Measurements from ENCODE around the gene VASH1.

Gene VASH1

GRCh38 chr14:76808011-76808410, 46.7 kb downstream of the VASH1 start:
- H3K27ac ChIP-seq: no peak overlapping the region
- intact Hi-C loops (cut with DNase I; ENCODE audit: low total_unique reads): no loop called here
- no peak for TF ChIP-seq CTCF (IDR thresholded peaks at IDR 0.05)
- no peak for DNase-seq
- no peaks in the 10 kb centered on the region for H3K27me3 ChIP-seq
- peaks cover 0 to 21% (median 9%) of the 10 kb centered on the region in 4 donors for H3K4me1 ChIP-seq
- H3K9me3 ChIP-seq: no peaks in the 10 kb centered on the region
- no peak overlapping the region for H3K4me3 ChIP-seq
- peaks cover 41 to 63% (median 59%) of the 10 kb centered on the region in 3 donors for H3K36me3 ChIP-seq

GRCh38 chr14:76808990-76809389, 47.7 kb downstream of the VASH1 start:
- Histone ChIP-seq H3K4me1 (peaks cover 0 to 21% (median 9%) of the 10 kb centered on the region in 4 donors), H3K27ac (no peak overlapping the region), H3K36me3 (peaks cover 31 to 54% (median 49%) of the 10 kb centered on the region in 3 donors), H3K9me3 (no peaks in the 10 kb centered on the region), H3K27me3 (no peaks in the 10 kb centered on the region), H3K4me3 (no peak overlapping the region)
- intact Hi-C loops (cut with DNase I; ENCODE audit: low total_unique reads): no loop called here
- TF ChIP-seq CTCF (IDR thresholded peaks at IDR 0.05): no peak
- DNase-seq: no peak

- no peak for TF ChIP-seq CTCF (IDR thresholded peaks at IDR 0.05)
- H3K4me3 ChIP-seq: peak overlapping the region; percentile 92 to 98
- H3K36me3 ChIP-seq: peaks cover 20 to 38% (median 36%) of the 10 kb centered on the region in 3 donors
- intact Hi-C loops (cut with DNase I; ENCODE audit: low total_unique reads): no loop called here
- H3K27me3 ChIP-seq: no peaks in the 10 kb centered on the region
- H3K27ac ChIP-seq: peak overlapping the region in 1 of 2 donors; percentile 85
- no peak for DNase-seq
- H3K4me1 ChIP-seq: peaks cover 0 to 21% (median 9%) of the 10 kb centered on the region in 4 donors
- H3K9me3 ChIP-seq: no peaks in the 10 kb centered on the region
These were observed 49.3 kb downstream of the VASH1 start for GRCh38 chr14:76810525-76810924.

GRCh38 chr14:76810953-76811400, 49.7 kb downstream of the VASH1 start:
- no peaks in the 10 kb centered on the region for H3K27me3 ChIP-seq
- peak overlapping the region; percentile 29 to 85 for H3K27ac ChIP-seq
- DNase-seq: no peak
- H3K9me3 ChIP-seq: no peaks in the 10 kb centered on the region
- H3K4me1 ChIP-seq: peaks cover 0 to 21% (median 9%) of the 10 kb centered on the region in 4 donors
- intact Hi-C loops (cut with DNase I; ENCODE audit: low total_unique reads): no loop called here
- peak overlapping the region; percentile 92 to 98 for H3K4me3 ChIP-seq
- TF ChIP-seq CTCF (IDR thresholded peaks at IDR 0.05): peak; percentile 29 to 32
- H3K36me3 ChIP-seq: peaks cover 19 to 34% (median 34%) of the 10 kb centered on the region in 3 donors

GRCh38 chr14:76811561-76811960, 50.3 kb downstream of the VASH1 start:
- H3K27ac ChIP-seq: peak overlapping the region; percentile 85 to 93

More at GRCh38 chr14:76811561-76811960, 50.3 kb downstream of the VASH1 start:
- Histone ChIP-seq H3K9me3 (no peaks in the 10 kb centered on the region), H3K36me3 (peaks cover 14 to 29% (median 28%) of the 10 kb centered on the region in 3 donors), H3K4me1 (peaks cover 0 to 21% (median 9%) of the 10 kb centered on the region in 4 donors), H3K27me3 (no peaks in the 10 kb centered on the region), H3K4me3 (peak overlapping the region; percentile 92 to 98)
- no peak for DNase-seq
- TF ChIP-seq CTCF (IDR thresholded peaks at IDR 0.05): no peak
- intact Hi-C loops (cut with DNase I; ENCODE audit: low total_unique reads): no loop called here
